AG04449 (cell line): ENCODE measurements around the gene CYP2A6.

Experiments used
- CTCF ChIA-PET: fragments of 350-600 bp; formaldehyde crosslinking; extraction: SDS; loops from one replicate; lab custom pipeline; 2021; ENCODE audit warnings: antibody characterized with exemption; lab: Yijun Ruan, JAX
- POLR2A ChIA-PET: fragments of 400-600, 350-600 bp; formaldehyde crosslinking; extraction: SDS; loops from one replicate; lab custom pipeline; 2020; ENCODE audit warnings: antibody characterized with exemption, inconsistent platforms; lab: Yijun Ruan, JAX
- DNase-seq: peaks from one replicate; pipeline ENCODE4 v3.0.0-alpha.2; 2010; ENCODE audit warnings: low read depth, low spot score
- H3K4me3 ChIP-seq: 2 replicates; pipeline ENCODE4 v1.5.1; 2011; ENCODE audit warnings: low read depth, mild to moderate bottlenecking, control low read depth, low read length
- TF ChIP-seq, protein P1 (sequence below): IDR thresholded peaks from one replicate; pipeline ENCODE4 v1.5.1; 2011; ENCODE audit warnings: mild to moderate bottlenecking, moderate library complexity, low read length, control low read depth, inconsistent platforms; ENCODE audit not compliant: insufficient read depth; ENCODE audit errors: missing control alignments

Gene CYP2A6

DNA sequence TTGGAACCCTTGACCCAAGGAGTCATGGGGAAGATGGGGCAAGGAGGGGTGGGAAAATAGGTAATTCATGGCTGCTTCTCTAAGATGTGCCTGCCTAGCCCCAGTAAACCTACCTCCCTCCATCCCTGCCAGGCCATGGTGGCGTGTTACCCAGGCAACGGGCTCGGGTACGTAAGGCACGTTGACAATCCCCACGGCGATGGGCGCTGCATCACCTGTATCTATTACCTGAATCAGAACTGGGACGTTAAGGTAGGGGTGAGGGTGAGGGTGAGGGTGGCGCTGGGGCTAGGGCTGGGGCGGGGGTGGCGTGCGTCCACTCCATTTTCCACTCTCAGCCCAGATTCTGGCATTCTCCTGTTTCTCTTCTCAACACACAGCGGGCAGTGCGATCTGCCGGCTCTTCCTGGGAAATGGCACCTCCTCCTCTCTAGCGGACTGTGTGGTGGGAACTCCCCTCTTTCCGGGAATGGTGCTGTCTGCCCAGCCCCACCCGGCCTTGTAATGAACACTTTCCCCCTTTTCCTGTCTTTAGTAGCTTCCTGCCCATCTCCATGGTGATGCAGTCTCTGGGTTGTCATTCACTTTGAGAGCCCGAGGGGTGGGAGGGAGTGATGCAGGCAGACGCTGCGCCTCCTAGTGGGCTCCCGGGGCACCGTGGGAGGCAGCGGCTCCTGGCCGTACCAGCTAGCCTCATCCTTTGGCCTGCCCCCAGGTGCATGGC lies 43.7 kb downstream of the CYP2A6 start:
- DNase-seq: peak; percentile 63
- peak overlapping the region; percentile 20 for H3K4me3 ChIP-seq
- ChIA-PET POLR2A (interaction anchor here (1.1 to 1.2 kb wide), 2 partner anchors 13 to 29 kb away, joined by 3 to 4 read pairs; partner anchors contain the start of gene RAB4B), CTCF (interaction anchor here (0.6 to 5.6 kb wide), 25 partner anchors 10 to 155 kb away, joined by 3 to 58 read pairs (median 3); partner anchors contain the start of gene RAB4B)
- TF ChIP-seq, protein P1, sequence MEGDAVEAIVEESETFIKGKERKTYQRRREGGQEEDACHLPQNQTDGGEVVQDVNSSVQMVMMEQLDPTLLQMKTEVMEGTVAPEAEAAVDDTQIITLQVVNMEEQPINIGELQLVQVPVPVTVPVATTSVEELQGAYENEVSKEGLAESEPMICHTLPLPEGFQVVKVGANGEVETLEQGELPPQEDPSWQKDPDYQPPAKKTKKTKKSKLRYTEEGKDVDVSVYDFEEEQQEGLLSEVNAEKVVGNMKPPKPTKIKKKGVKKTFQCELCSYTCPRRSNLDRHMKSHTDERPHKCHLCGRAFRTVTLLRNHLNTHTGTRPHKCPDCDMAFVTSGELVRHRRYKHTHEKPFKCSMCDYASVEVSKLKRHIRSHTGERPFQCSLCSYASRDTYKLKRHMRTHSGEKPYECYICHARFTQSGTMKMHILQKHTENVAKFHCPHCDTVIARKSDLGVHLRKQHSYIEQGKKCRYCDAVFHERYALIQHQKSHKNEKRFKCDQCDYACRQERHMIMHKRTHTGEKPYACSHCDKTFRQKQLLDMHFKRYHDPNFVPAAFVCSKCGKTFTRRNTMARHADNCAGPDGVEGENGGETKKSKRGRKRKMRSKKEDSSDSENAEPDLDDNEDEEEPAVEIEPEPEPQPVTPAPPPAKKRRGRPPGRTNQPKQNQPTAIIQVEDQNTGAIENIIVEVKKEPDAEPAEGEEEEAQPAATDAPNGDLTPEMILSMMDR: peak; percentile 98

DNA sequence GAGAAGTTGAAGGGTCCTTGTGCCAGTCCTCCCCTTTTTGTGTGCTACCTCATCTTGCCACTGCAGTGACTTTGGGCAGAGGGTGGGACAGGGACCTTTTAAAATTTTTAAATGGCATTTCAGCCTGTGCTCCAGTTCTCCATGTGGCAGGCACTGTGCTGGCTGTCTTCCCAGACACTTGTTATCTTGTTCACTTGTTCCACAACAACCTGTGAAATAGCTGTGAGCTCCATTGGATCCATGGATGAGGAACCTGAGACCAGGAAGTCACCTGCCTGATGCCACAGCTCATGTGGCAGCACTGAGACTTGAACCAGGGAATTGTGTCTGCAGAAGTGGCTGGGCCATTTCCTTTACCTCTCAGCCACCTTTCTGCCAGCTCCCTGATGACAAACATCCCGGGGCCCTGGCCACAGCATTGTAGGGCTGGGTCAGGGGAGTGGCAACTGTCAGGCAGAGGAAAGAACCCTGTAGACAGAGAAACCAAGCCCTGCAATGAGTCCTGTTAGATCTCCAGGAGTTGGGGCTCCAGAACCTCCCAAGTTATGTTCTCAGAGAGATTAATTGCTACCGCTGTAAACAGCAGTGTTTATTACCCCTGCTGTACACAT lies 44.9 kb downstream of the CYP2A6 start:
- TF ChIP-seq, protein P1: no peak
- POLR2A ChIA-PET: interaction anchor here (0.6 to 1.7 kb wide), 3 partner anchors 28 to 147 kb away, joined by 3 to 4 read pairs (median 3); partner anchors contain the start of genes ACTMAP, RAB4B and SNRPA
- no peak overlapping the region for H3K4me3 ChIP-seq
- CTCF ChIA-PET: interaction anchor here (0.6 to 5.6 kb wide), 6 partner anchors 11 to 147 kb away, joined by 3 to 58 read pairs (median 16); partner anchors contain the start of gene RAB4B
- DNase-seq: no peak

DNA sequence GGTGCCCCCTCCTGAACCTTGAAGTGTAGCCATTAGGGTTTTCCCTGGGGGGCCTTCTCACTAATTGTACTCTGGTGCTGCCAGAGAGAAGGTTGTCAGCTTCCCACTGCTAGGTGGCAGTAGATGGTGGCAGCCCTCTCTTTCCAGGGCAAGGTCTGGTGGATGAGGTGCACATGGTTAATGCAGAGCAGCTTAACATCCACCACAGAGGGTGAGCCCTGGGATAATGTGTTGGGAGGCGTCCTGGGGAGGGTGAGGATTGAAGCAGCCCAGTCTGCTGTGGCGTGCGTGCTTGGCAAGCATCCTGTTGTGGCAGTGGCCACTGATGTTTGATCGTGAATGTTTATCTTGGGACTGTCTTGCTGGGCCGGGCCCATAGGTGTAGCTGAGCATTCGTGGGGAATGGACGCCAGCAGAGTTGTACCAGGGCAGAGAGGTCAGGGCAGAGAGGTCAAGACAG lies 45.4 kb downstream of the CYP2A6 start:
- TF ChIP-seq, protein P1: peak; percentile 7
- DNase-seq: no peak
- no peak overlapping the region for H3K4me3 ChIP-seq
- POLR2A ChIA-PET: interaction anchor here (0.6 to 1.7 kb wide), 2 partner anchors 54 to 146 kb away, joined by 3 to 4 read pairs; partner anchors contain the start of genes ACTMAP and SNRPA
- CTCF ChIA-PET: interaction anchor here (3.2 to 5.6 kb wide), 3 partner anchors 15 to 143 kb away, joined by 21 to 58 read pairs (median 28); partner anchors contain the start of gene RAB4B

DNA sequence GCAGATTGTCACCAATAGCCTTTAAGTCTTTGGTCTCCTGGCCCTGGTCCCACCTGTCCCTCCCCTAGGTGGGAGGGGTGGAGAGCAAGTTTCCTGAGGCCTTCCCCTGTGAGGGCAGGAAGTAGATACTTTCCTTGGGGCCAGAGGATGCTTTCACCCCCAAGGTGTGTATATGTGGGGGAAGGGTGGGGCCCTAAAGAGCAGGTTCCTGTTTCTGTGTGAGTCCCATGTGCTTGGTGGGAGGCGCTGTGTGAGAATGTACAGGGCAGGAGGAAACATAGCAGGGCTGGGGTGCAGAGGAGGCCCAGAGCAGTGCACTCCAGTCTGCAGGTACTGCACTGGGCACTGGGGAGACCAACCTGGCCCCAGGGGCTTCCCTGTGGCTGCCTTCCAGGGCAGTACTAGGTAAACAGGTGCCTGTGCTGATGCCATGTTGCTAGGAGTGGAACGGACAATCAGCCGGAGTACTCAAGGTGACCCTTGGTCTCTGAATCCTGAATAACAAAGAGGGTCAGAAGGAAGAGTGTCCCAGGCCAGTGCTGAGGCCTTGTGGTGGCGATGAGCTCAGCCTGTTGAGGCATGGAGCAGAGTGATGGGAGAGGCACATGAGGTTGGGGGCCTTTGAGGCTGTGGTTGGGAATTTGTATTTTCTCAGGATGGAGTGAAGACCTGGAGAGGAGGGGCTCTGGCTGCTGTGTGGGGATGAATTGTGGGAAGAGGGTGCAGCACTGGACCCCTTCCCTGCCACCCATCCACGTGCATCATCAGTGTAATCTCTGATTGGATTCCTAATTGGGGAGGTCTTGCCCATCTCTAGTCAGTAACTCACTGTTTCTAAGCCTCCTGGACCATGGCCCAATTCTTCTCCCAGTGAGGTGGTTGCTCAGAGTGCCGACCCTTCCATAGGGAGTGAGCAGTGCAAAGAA lies 46.1 kb downstream of the CYP2A6 start:
- TF ChIP-seq, protein P1: no peak
- no peak for DNase-seq
- ChIA-PET POLR2A (interaction anchor here (1.7 kb wide), 1 partner anchor 54 kb away, joined by 4 read pairs; the partner anchor contains the start of genes ACTMAP and SNRPA), CTCF (interaction anchor here (5.0 to 5.6 kb wide), 2 partner anchors 16 to 142 kb away, joined by 28 to 58 read pairs; no protein-coding TSS in a partner anchor)
- no peak overlapping the region for H3K4me3 ChIP-seq

DNA sequence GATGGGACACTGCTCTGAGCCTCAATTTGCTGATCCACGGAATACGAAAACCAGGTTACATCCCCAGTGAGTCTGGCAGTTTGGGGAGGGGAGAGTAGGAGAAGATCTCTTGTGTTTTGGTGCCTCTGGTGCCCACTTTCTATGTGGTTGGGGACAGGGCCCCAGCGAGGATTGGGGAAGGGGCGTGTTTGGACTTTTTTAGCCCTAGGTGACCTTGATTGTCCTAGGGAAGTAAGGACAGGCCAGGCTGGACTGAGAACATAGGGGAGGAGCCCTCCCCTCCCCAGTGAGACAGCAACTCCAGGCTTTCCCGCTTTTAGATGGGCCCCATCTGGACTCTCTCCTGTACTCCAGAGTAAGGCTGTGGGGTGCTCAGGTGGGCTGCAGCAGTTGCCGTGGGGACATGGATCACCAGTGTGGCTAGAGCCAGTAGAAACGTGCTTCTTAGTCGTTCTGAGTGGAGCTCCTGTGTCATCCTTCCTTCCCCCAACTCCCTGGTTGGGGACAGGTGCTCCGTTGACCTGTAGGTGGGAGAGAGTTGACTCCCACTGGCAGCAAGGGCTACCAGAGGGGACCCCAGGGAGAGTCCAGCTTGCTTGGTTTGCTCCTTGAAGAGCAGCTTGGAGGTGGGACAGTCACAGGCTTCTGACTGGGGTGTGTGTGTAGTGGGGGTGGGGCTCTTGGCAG lies 46.9 kb downstream of the CYP2A6 start:
- no peak for DNase-seq
- TF ChIP-seq, protein P1: no peak
- ChIA-PET CTCF (no interaction called here), POLR2A (no interaction called here)
- peak overlapping the region; percentile 8; the same call in 1 of the 2 replicates for H3K4me3 ChIP-seq
